GM23338 (cell line): ENCODE measurements around the gene KCNJ4.

Experiments
- JUNB ChIP-seq: IDR thresholded peaks from one replicate; pipeline ENCODE4 v1.6.1; 2016; ENCODE audit warnings: antibody characterized with exemption; ENCODE audit not compliant: unreplicated experiment
- REST ChIP-seq: IDR thresholded peaks from one replicate; pipeline ENCODE4 v1.6.1; 2018; ENCODE audit warnings: antibody characterized with exemption; ENCODE audit not compliant: unreplicated experiment

GRCh38 chr22:38467438-38467903 is 12.5 kb upstream of the KCNJ4 start:
- no peak for TF ChIP-seq JUNB
- TF ChIP-seq REST: no peak
